Activated CD8-positive, alpha-beta T cell treated with anti-CD3 and anti-CD28 coated beads, Interleukin-2, amount 10 ng/mL, durations not matched to agents 7 days and 5 days (primary cell): ENCODE data around the gene OR5B12. TPM values are rescaled to one million over a fixed set of nuclear protein-coding genes. Genes with fewer than 3 reads are reported as not detected.
"Not testable (repeated sequence)": the region's sequence is repeated elsewhere in the genome, so short reads cannot be mapped to it uniquely, and the experiment has no call there.

Experiments used
- ATAC-seq: fragments of 150-1000 bp; cut with Tn5 transposase; one replicate; pipeline ENCODE4 v1.10.0; 2021; ENCODE audit warnings: moderate library complexity
- CTCF ChIA-PET: fragments of 350-600 bp; sonication (Branson Sonifier 250); formaldehyde crosslinking; loops from one replicate; lab custom pipeline; 2021; ENCODE audit warnings: antibody characterized with exemption; lab: Charles Lee
- POLR2A ChIA-PET: fragments of 350-600 bp; sonication (Branson Sonifier 250); formaldehyde crosslinking; loops from one replicate; lab custom pipeline; 2021; ENCODE audit warnings: antibody characterized with exemption; lab: Charles Lee
- DNase-seq: peaks from one replicate; pipeline ENCODE4 v3.0.0-alpha.2; 2020
- H3K27ac Mint-ChIP-seq: one replicate; pipeline ENCODE4 v1.8.0; 2021; ENCODE audit warnings: mild to moderate bottlenecking, mixed read lengths
- H3K27me3 Mint-ChIP-seq: one replicate; pipeline ENCODE4 v1.8.0; 2021; ENCODE audit warnings: low read depth, mixed read lengths
- H3K36me3 Mint-ChIP-seq: one replicate; pipeline ENCODE4 v1.8.0; 2021; ENCODE audit warnings: low read depth, mixed read lengths
- H3K4me1 Mint-ChIP-seq: one replicate; pipeline ENCODE4 v1.8.0; 2021; ENCODE audit warnings: low read depth, mixed read lengths
- H3K4me3 Mint-ChIP-seq: one replicate; pipeline ENCODE4 v1.8.0; 2021; ENCODE audit warnings: mild to moderate bottlenecking, mixed read lengths
- H3K9me3 Mint-ChIP-seq: one replicate; pipeline ENCODE4 v1.8.0; 2022; ENCODE audit warnings: mixed read lengths; ENCODE audit not compliant: insufficient read depth
- total RNA-seq, 2 experiments: library from RNA; stranded (reverse); gene quantifications; one replicate each; pipeline ENCODE4 v1.2.3, GENCODE V29; 2021

Gene OR5B12
- total RNA-seq, 2 experiments from 2014 or later, result not detected

GRCh38 chr11:58429273-58429672 is 12.8 kb downstream of the OR5B12 start:
- ATAC-seq, result no peak
- DNase-seq, result no peak
- Mint-ChIP-seq H3K4me3 (no peak overlapping the region), H3K36me3 (no peaks in the 10 kb centered on the region), H3K27me3 (peaks cover 4% of the 10 kb centered on the region), H3K9me3 (no peaks in the 10 kb centered on the region), H3K27ac (no peak overlapping the region), H3K4me1 (no peaks in the 10 kb centered on the region)
- CTCF ChIA-PET, result no interaction called here
- POLR2A ChIA-PET, result no interaction called here

GRCh38 chr11:58428021-58428420 is 14.0 kb downstream of the OR5B12 start, which contains the start of gene OR5B2:
OR5B2 (minus strand) TSS chr11:58428121; CDS start chr11:58423261, 4,860 bp downstream.
- ATAC-seq (no peak), DNase-seq (no peak)
- Mint-ChIP-seq H3K4me1 (no peaks in the 10 kb centered on the region), H3K9me3 (no peaks in the 10 kb centered on the region), H3K4me3 (no peak within 1 kb of the TSS), H3K27me3 (peaks cover 4% of the 10 kb centered on the region), H3K36me3 (no peaks in the 10 kb centered on the region), H3K27ac (no peak within 1 kb of the TSS)
- ChIA-PET POLR2A (no interaction called here), CTCF (no interaction called here)

- H3K4me3 Mint-ChIP-seq, result no peak within 1 kb of the TSS
Observed at GRCh38 chr11:58406774-58407173, 35.3 kb downstream of the OR5B12 start, which contains the start of gene OR5B3. OR5B3 (minus strand) TSS chr11:58406874; CDS start chr11:58403409, 3,465 bp downstream.

GRCh38 chr11:58399622-58400021 is 42.4 kb downstream of the OR5B12 start:
- ATAC-seq, H3K9me3 Mint-ChIP-seq, H3K27ac Mint-ChIP-seq, H3K4me3 Mint-ChIP-seq, POLR2A ChIA-PET, CTCF ChIA-PET, H3K36me3 Mint-ChIP-seq, H3K4me1 Mint-ChIP-seq, DNase-seq, H3K27me3 Mint-ChIP-seq: not testable (repeated sequence)

More at GRCh38 chr11:58406774-58407173, 35.3 kb downstream of the OR5B12 start, which contains the start of gene OR5B3:
- Mint-ChIP-seq H3K4me1 (no peaks in the 10 kb centered on the region), H3K9me3 (peaks cover 7% of the 10 kb centered on the region), H3K36me3 (no peaks in the 10 kb centered on the region), H3K27ac (no peak within 1 kb of the TSS), H3K27me3 (no peaks in the 10 kb centered on the region)
- no peak for ATAC-seq
- DNase-seq, result no peak
- ChIA-PET CTCF (no interaction called here), POLR2A (no interaction called here)

- no peaks in the 10 kb centered on the region for H3K4me1 Mint-ChIP-seq
- no peaks in the 10 kb centered on the region for H3K27me3 Mint-ChIP-seq
- ChIA-PET CTCF (no interaction called here), POLR2A (no interaction called here)
- ATAC-seq (no peak), DNase-seq (no peak)
- no peak overlapping the region for H3K27ac Mint-ChIP-seq
- H3K36me3 Mint-ChIP-seq, result no peaks in the 10 kb centered on the region
- H3K9me3 Mint-ChIP-seq, result peaks cover 5% of the 10 kb centered on the region
- H3K4me3 Mint-ChIP-seq, result no peak overlapping the region
Observed at GRCh38 chr11:58395581-58395980, 46.5 kb downstream of the OR5B12 start.

GRCh38 chr11:58394195-58394594 is 47.8 kb downstream of the OR5B12 start:
- Mint-ChIP-seq H3K27me3 (no peaks in the 10 kb centered on the region), H3K4me1 (no peaks in the 10 kb centered on the region), H3K4me3 (no peak overlapping the region), H3K36me3 (no peaks in the 10 kb centered on the region), H3K9me3 (peaks cover 5% of the 10 kb centered on the region), H3K27ac (no peak overlapping the region)
- ChIA-PET POLR2A (no interaction called here), CTCF (no interaction called here)
- ATAC-seq (no peak), DNase-seq (no peak)

GRCh38 chr11:58392746-58393145 is 49.3 kb downstream of the OR5B12 start:
- no peak for DNase-seq
- ATAC-seq, result no peak
- no peaks in the 10 kb centered on the region for H3K4me1 Mint-ChIP-seq
- ChIA-PET CTCF (no interaction called here), POLR2A (no interaction called here)
- peaks cover 5% of the 10 kb centered on the region for H3K9me3 Mint-ChIP-seq
- no peak overlapping the region for H3K4me3 Mint-ChIP-seq
- no peak overlapping the region for H3K27ac Mint-ChIP-seq
- H3K27me3 Mint-ChIP-seq, result no peaks in the 10 kb centered on the region
- no peaks in the 10 kb centered on the region for H3K36me3 Mint-ChIP-seq

- H3K4me1 Mint-ChIP-seq, result no peaks in the 10 kb centered on the region
- ChIA-PET POLR2A (no interaction called here), CTCF (no interaction called here)
- no peak for ATAC-seq
- no peak overlapping the region for H3K27ac Mint-ChIP-seq
- no peak for DNase-seq
- peaks cover 5% of the 10 kb centered on the region for H3K9me3 Mint-ChIP-seq
- no peaks in the 10 kb centered on the region for H3K36me3 Mint-ChIP-seq
- no peaks in the 10 kb centered on the region for H3K27me3 Mint-ChIP-seq
- H3K4me3 Mint-ChIP-seq, result no peak overlapping the region
Observed at GRCh38 chr11:58391879-58392278, 50.2 kb downstream of the OR5B12 start.

GRCh38 chr11:58390551-58391063 is 51.4 kb downstream of the OR5B12 start:
- H3K9me3 Mint-ChIP-seq, result peaks cover 5% of the 10 kb centered on the region
- no peak overlapping the region for H3K27ac Mint-ChIP-seq
- DNase-seq (no peak), ATAC-seq (no peak)
- H3K4me3 Mint-ChIP-seq, result no peak overlapping the region
- H3K27me3 Mint-ChIP-seq, result no peaks in the 10 kb centered on the region
- no peaks in the 10 kb centered on the region for H3K36me3 Mint-ChIP-seq
- ChIA-PET POLR2A (no interaction called here), CTCF (no interaction called here)
- no peaks in the 10 kb centered on the region for H3K4me1 Mint-ChIP-seq

Other genes starting within 250 kb of the OR5B12 start
- not detected for gene OR1S2, start 238.1 kb downstream of the OR5B12 start, total RNA-seq
- gene OR1S1, start 229.5 kb downstream of the OR5B12 start, total RNA-seq, result not detected
- not detected for gene OR10Q1, start 213.3 kb downstream of the OR5B12 start, total RNA-seq
- gene OR10W1, start 174.0 kb downstream of the OR5B12 start, total RNA-seq, result not detected
- gene OR5B17, start 83.2 kb downstream of the OR5B12 start, total RNA-seq, result not detected
- gene OR5B3, start 35.4 kb downstream of the OR5B12 start, total RNA-seq, result not detected
- gene OR5B2, start 14.1 kb downstream of the OR5B12 start, total RNA-seq, result not detected
- under 1 TPM; 0.26 to 0.40 TPM for gene OR5B21, start 65.9 kb upstream of the OR5B12 start, total RNA-seq
- gene LPXN, start 133.6 kb upstream of the OR5B12 start, total RNA-seq, result 100 to 1,000 TPM; 159 to 169 TPM
- gene ZFP91, start 136.8 kb upstream of the OR5B12 start, total RNA-seq, result 10 to 100 TPM; 59.9 to 60.1 TPM
- 1 to 10 TPM; 2.8 to 4.2 TPM for gene CNTF, start 180.4 kb upstream of the OR5B12 start, total RNA-seq